DOHH2 (cell line): ENCODE measurements around the gene CD24.
"Not testable (repeated sequence)": the region's sequence is repeated elsewhere in the genome, so short reads cannot be mapped to it uniquely, and the experiment has no call there.

Experiments
- H3F3A ChIP-seq: fragments of 200-600 bp; sonication (generic), shearing (Covaris generic); 2 replicates; pipeline ENCODE4 v1.6.0; 2016; ENCODE audit warnings: antibody characterized with exemption, mild to moderate bottlenecking; ENCODE audit not compliant: control insufficient read depth, insufficient read depth
- H3K27ac ChIP-seq: fragments of 200-600 bp; sonication (generic); 2 replicates; pipeline ENCODE4 v1.5.1; 2014; ENCODE audit warnings: low read depth, mild to moderate bottlenecking, low read length, moderate library complexity
- H3K27me3 ChIP-seq: fragments of 200-600 bp; sonication (generic); 2 replicates; pipeline ENCODE4 v1.6.1; 2014; ENCODE audit warnings: mild to moderate bottlenecking, low read length, mixed read lengths; ENCODE audit not compliant: control insufficient read depth
- H3K36me3 ChIP-seq: fragments of 200-600 bp; sonication (generic); 2 replicates; pipeline ENCODE4 v1.6.1; 2014; ENCODE audit warnings: mild to moderate bottlenecking, low read length, moderate library complexity, mixed read lengths; ENCODE audit not compliant: control insufficient read depth
- H3K4me1 ChIP-seq: fragments of 200-600 bp; sonication (generic); 2 replicates; pipeline ENCODE4 v1.6.1; 2014; ENCODE audit warnings: mild to moderate bottlenecking, low read length, mixed read lengths; ENCODE audit not compliant: control insufficient read depth
- H3K4me2 ChIP-seq: fragments of 200-600 bp; sonication (generic); 2 replicates; pipeline ENCODE4 v1.6.0; 2014; ENCODE audit warnings: mild to moderate bottlenecking, low read length, moderate library complexity
- H3K4me3 ChIP-seq: fragments of 200-600 bp; sonication (generic); 2 replicates; pipeline ENCODE4 v1.5.1; 2014; ENCODE audit warnings: mild to moderate bottlenecking, low read length, mixed read lengths
- H3K79me2 ChIP-seq: fragments of 200-600 bp; sonication (generic); 2 replicates; pipeline ENCODE4 v1.6.1; 2014; ENCODE audit warnings: mild to moderate bottlenecking, low read length, mixed read lengths; ENCODE audit not compliant: control insufficient read depth
- H3K9me2 ChIP-seq: fragments of 200-600 bp; sonication (generic); replicated peaks from 2 replicates; pipeline ENCODE4 v1.6.1; 2014; ENCODE audit warnings: mild to moderate bottlenecking, low read length, mixed read lengths; ENCODE audit not compliant: control insufficient read depth
- H3K9me3 ChIP-seq: fragments of 200-600 bp; sonication (generic); 2 replicates; pipeline ENCODE4 v1.6.1; 2014; ENCODE audit warnings: antibody characterized with exemption, low read length, mixed read lengths; ENCODE audit not compliant: control insufficient read depth, insufficient read depth
- H4K20me1 ChIP-seq: fragments of 200-600 bp; sonication (generic); 2 replicates; pipeline ENCODE4 v1.6.0; 2014; ENCODE audit warnings: low read depth, mild to moderate bottlenecking, antibody characterized with exemption, low read length, moderate library complexity; ENCODE audit not compliant: control insufficient read depth, insufficient read depth
- EZH2phosphoT487 ChIP-seq: fragments of 200-600 bp; sonication (generic); IDR thresholded peaks from 2 replicates; pipeline ENCODE4 v1.6.1; 2017; ENCODE audit warnings: borderline replicate concordance, mild to moderate bottlenecking, antibody characterized with exemption, low read length, moderate library complexity, mixed read lengths
- TF ChIP-seq, protein P1 (sequence below): fragments of 200-600 bp; sonication (generic); IDR thresholded peaks from one replicate; pipeline ENCODE4 v1.5.1; 2014; ENCODE audit warnings: antibody characterized with exemption, mild to moderate bottlenecking, low read depth, low read length; ENCODE audit not compliant: poor library complexity, severe bottlenecking

Gene CD24, protein sequence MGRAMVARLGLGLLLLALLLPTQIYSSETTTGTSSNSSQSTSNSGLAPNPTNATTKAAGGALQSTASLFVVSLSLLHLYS

DNA sequence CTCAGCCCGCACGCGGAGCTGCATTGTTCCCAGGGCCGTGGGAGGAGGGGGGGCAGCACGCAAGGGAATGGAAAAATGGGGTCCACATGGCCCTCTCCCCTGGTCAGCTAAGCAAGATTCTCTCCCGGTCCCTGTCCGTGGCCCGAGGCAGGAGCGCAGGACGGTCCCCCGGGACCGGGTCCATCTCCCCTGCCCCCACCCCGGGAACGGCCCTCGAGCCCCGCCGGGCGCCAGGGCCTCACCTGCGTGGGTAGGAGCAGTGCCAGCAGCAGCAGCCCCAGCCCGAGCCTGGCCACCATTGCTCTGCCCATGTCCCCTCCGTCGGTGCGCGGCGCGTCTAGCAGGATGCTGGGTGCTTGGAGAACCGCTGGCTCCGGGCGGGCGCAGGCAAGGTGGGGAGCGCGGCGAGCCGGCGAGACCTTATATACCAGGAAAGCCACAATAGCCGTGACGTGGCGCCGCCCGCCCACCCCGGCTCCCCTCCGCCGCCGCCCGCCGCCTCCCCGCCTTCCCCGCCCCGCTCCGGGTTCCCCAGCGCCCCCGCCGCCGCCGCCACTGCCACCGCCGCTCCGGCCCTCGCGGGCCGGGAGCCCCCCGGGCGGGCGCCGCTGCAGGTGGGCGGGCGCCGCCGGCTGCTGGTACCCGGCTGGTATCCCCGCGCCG lies at the start of gene CD24:
Gene CD24, minus strand, starts transcription at position 394 of the 663 bp plus-strand sequence. Its CDS starts 83 bp downstream, at position 311.
- Histone ChIP-seq H4K20me1 (peaks cover 19% of the 10 kb centered on the region), H3F3A (peaks cover 13% of the 10 kb centered on the region), H3K4me3 (peak within 1 kb of the TSS; percentile 93), H3K9me3 (no peaks in the 10 kb centered on the region), H3K79me2 (peaks cover 38% of the 10 kb centered on the region), H3K36me3 (peaks cover 38% of the 10 kb centered on the region), H3K4me2 (peak within 1 kb of the TSS; percentile 90), H3K4me1 (peaks cover 35% of the 10 kb centered on the region), H3K27ac (peak within 1 kb of the TSS; percentile 75), H3K27me3 (no peaks in the 10 kb centered on the region), H3K9me2 (no peaks in the 10 kb centered on the region)
- TF ChIP-seq EZH2phosphoT487, result no peak
- TF ChIP-seq, protein P1, sequence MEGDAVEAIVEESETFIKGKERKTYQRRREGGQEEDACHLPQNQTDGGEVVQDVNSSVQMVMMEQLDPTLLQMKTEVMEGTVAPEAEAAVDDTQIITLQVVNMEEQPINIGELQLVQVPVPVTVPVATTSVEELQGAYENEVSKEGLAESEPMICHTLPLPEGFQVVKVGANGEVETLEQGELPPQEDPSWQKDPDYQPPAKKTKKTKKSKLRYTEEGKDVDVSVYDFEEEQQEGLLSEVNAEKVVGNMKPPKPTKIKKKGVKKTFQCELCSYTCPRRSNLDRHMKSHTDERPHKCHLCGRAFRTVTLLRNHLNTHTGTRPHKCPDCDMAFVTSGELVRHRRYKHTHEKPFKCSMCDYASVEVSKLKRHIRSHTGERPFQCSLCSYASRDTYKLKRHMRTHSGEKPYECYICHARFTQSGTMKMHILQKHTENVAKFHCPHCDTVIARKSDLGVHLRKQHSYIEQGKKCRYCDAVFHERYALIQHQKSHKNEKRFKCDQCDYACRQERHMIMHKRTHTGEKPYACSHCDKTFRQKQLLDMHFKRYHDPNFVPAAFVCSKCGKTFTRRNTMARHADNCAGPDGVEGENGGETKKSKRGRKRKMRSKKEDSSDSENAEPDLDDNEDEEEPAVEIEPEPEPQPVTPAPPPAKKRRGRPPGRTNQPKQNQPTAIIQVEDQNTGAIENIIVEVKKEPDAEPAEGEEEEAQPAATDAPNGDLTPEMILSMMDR, result no peak

DNA sequence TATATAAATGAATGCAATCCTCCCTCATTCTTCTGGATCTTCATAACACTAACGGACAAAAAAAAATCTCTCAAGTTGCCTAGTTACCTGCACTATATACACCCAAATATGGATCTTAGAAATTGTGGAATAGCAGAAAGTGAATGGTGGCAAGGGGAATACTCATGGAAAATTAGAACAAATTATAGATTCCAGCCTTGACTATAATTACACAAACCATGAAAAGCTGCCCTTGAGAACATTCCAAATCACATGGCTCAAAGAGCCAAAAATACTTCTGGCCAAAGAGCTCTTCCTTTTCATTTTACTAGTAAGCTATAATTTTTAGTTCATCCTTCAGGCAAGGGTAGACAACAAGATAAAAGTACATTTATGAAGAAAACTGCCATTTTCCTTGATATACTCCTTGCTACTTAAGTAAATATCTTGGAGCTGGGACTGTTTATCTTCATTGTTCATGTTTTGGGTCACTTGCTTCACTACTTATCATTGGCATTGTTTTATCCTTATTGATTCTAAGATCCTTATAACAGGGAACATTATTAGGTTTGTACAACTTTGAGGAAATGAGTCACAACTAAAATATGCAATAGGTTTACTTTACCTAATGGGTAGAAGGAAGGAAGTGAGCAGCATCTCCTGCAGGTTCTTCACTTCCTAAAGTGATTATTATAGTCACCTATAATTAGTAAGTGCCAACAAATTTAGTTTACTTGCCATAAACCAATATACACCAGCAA lies 47.1 kb upstream of the CD24 start:
- Histone ChIP-seq H3K4me2 (no peak overlapping the region), H3K4me3 (no peak overlapping the region), H3K4me1 (no peaks in the 10 kb centered on the region), H3K79me2 (no peaks in the 10 kb centered on the region), H3K27ac (no peak overlapping the region), H4K20me1 (no peaks in the 10 kb centered on the region), H3K9me2 (no peaks in the 10 kb centered on the region), H3K27me3 (no peaks in the 10 kb centered on the region), H3K9me3 (no peaks in the 10 kb centered on the region), H3K36me3 (no peaks in the 10 kb centered on the region), H3F3A (no peaks in the 10 kb centered on the region)
- TF ChIP-seq EZH2phosphoT487, result no peak
- TF ChIP-seq, protein P1, result no peak

DNA sequence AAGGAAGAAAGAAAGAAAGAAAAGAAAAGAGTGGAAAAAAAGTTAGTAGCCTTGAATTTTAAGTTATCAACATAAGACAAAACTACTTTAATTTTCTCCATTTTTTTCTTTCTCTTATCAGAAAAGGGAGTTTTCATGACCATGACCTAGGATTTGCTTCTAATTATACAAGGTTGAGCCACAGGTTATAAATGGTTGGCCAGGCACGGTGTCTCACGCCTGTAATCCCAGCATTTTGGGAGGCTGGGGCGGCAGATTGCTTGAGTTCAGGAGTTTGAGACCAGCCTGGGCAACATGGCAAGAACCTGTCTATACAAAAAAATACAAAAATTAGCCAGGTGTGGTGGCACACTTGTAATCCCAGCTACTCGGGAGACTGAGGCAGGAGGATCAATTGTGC lies 45.7 kb upstream of the CD24 start:
- no peak for TF ChIP-seq EZH2phosphoT487
- TF ChIP-seq, protein P1, result no peak
- Histone ChIP-seq H3K4me3 (no peak overlapping the region), H3K27me3 (no peaks in the 10 kb centered on the region), H4K20me1 (no peaks in the 10 kb centered on the region), H3K27ac (no peak overlapping the region), H3K79me2 (no peaks in the 10 kb centered on the region), H3K4me1 (no peaks in the 10 kb centered on the region), H3F3A (no peaks in the 10 kb centered on the region), H3K9me3 (no peaks in the 10 kb centered on the region), H3K4me2 (no peak overlapping the region), H3K36me3 (no peaks in the 10 kb centered on the region), H3K9me2 (no peaks in the 10 kb centered on the region)

DNA sequence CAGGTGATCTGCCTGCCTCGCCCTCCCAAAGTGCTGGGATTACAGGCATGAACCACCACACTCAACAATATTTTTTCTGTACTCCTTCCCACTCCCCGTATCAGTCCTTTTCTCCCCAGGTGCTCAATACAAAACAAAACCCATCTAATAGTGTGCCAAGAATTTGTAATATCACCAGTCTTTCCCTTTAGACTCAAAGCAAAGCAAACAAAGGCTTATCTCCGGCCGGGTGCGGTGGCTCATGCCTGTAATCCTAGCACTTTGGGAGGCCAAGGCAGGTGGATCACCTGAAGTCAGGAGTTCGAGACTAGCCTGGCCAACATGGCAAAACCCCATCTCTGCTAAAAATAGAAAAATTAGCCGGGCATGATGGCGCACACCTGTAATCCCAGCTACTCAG lies 45.1 kb upstream of the CD24 start:
- not testable (repeated sequence) for H3K4me2 ChIP-seq, H3K36me3 ChIP-seq, H3K27ac ChIP-seq, H3K9me3 ChIP-seq, H3K79me2 ChIP-seq, H3K9me2 ChIP-seq, H3F3A ChIP-seq, H4K20me1 ChIP-seq, H3K27me3 ChIP-seq, H3K4me3 ChIP-seq, H3K4me1 ChIP-seq
